Measurements from ENCODE around the gene RBM47. TPM values are rescaled to one million over a fixed set of nuclear protein-coding genes. Genes with fewer than 3 reads are reported as not detected.

The RBM47 gene
- polyA plus RNA-seq, 1 donor from 2014 or later = 1.7 TPM

DNA sequence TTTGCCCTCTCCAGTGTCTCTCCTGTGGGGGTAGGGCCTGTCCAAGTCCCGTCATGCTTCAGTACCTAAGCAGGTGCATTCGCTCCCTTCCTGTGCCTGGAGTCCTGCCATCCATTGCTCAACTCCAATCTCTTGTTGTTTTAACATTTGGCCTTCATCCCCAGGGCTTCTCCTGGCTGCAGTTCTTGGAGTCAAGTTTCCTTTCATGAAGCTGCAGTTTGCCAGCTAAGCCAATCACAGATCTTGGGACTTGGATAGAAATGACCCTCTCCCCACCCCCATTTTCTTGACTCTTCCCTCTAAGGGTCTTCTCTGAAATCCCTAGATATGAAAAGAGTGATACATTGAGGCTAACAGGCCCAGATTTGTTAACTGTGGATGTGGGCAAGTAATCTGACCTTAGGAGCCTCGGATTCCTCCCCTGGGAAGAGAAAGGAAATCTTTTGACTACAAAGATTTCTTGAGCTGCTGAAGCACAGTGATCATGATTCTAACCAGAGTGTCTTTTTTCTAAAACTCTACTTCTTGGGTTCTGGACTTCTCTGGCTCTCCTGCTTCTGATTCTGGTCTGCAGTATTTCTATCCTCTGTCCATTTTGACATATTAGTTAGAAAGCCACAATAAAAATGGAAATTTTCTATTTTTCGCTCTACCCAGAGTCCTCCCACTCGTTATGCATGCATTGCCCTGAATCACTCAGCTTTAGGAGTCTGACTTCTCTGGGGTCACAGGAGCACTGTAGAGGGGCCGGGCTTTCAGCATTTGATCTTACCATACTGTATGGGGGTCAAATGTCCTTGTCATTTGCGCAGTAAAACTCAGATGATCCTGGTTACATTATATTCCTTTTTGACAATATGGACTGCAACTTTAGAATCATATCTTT is 233.5 kb downstream of the RBM47 start:
- Histone ChIP-seq H3K4me2 (ENCODE audit: low read length) (no peak overlapping the region), H3K4me3 (ENCODE audit: low read length) (no peak overlapping the region), H3K9ac (ENCODE audit: low read length) (no peak overlapping the region), H3K79me2 (replicated peaks; ENCODE audit: insufficient read depth, low read length) (no peaks in the 10 kb centered on the region), H2AFZ (ENCODE audit: low read depth, low read length) (no peak overlapping the region), H3K27ac (ENCODE audit: low read length) (no peak overlapping the region), H3K9me3 (ENCODE audit: low read length) (no peaks in the 10 kb centered on the region), H3K9me2 (ENCODE audit: insufficient read depth, low read length) (no peaks in the 10 kb centered on the region), H4K20me1 (ENCODE audit: insufficient read depth) (no peaks in the 10 kb centered on the region), H3K27me3 (ENCODE audit: insufficient read depth, low read depth, low read length) (no peaks in the 10 kb centered on the region), H3K36me3 (ENCODE audit: insufficient read depth, low read length) (no peaks in the 10 kb centered on the region), H3F3A (ENCODE audit: insufficient read depth, low read length, poor library complexity, severe bottlenecking) (no peaks in the 10 kb centered on the region)
- TF ChIP-seq EP300 (conservative IDR thresholded peaks at IDR 0.05; ENCODE audit: poor library complexity, severe bottlenecking) (no peak), MXI1 (conservative IDR thresholded peaks at IDR 0.05; ENCODE audit: poor library complexity, severe bottlenecking) (no peak), SMC3 (conservative IDR thresholded peaks at IDR 0.05; ENCODE audit: poor library complexity) (no peak), TAF1 (IDR thresholded peaks at IDR 0.05; ENCODE audit: low read depth) (no peak), RAD21 (conservative IDR thresholded peaks at IDR 0.05) (no peak), POLR2AphosphoS5 (IDR thresholded peaks at IDR 0.05) (no peak), EZH2 (IDR thresholded peaks at IDR 0.05; ENCODE audit: borderline replicate concordance, insufficient read depth, low read length, poor library complexity, severe bottlenecking) (no peak)
- TF ChIP-seq, protein P1, sequence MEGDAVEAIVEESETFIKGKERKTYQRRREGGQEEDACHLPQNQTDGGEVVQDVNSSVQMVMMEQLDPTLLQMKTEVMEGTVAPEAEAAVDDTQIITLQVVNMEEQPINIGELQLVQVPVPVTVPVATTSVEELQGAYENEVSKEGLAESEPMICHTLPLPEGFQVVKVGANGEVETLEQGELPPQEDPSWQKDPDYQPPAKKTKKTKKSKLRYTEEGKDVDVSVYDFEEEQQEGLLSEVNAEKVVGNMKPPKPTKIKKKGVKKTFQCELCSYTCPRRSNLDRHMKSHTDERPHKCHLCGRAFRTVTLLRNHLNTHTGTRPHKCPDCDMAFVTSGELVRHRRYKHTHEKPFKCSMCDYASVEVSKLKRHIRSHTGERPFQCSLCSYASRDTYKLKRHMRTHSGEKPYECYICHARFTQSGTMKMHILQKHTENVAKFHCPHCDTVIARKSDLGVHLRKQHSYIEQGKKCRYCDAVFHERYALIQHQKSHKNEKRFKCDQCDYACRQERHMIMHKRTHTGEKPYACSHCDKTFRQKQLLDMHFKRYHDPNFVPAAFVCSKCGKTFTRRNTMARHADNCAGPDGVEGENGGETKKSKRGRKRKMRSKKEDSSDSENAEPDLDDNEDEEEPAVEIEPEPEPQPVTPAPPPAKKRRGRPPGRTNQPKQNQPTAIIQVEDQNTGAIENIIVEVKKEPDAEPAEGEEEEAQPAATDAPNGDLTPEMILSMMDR (IDR thresholded peaks at IDR 0.05; ENCODE audit: poor library complexity, severe bottlenecking) = no peak
- TF ChIP-seq, protein P2, sequence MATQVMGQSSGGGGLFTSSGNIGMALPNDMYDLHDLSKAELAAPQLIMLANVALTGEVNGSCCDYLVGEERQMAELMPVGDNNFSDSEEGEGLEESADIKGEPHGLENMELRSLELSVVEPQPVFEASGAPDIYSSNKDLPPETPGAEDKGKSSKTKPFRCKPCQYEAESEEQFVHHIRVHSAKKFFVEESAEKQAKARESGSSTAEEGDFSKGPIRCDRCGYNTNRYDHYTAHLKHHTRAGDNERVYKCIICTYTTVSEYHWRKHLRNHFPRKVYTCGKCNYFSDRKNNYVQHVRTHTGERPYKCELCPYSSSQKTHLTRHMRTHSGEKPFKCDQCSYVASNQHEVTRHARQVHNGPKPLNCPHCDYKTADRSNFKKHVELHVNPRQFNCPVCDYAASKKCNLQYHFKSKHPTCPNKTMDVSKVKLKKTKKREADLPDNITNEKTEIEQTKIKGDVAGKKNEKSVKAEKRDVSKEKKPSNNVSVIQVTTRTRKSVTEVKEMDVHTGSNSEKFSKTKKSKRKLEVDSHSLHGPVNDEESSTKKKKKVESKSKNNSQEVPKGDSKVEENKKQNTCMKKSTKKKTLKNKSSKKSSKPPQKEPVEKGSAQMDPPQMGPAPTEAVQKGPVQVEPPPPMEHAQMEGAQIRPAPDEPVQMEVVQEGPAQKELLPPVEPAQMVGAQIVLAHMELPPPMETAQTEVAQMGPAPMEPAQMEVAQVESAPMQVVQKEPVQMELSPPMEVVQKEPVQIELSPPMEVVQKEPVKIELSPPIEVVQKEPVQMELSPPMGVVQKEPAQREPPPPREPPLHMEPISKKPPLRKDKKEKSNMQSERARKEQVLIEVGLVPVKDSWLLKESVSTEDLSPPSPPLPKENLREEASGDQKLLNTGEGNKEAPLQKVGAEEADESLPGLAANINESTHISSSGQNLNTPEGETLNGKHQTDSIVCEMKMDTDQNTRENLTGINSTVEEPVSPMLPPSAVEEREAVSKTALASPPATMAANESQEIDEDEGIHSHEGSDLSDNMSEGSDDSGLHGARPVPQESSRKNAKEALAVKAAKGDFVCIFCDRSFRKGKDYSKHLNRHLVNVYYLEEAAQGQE (IDR thresholded peaks at IDR 0.05; ENCODE audit: borderline replicate concordance) = no peak

DNA sequence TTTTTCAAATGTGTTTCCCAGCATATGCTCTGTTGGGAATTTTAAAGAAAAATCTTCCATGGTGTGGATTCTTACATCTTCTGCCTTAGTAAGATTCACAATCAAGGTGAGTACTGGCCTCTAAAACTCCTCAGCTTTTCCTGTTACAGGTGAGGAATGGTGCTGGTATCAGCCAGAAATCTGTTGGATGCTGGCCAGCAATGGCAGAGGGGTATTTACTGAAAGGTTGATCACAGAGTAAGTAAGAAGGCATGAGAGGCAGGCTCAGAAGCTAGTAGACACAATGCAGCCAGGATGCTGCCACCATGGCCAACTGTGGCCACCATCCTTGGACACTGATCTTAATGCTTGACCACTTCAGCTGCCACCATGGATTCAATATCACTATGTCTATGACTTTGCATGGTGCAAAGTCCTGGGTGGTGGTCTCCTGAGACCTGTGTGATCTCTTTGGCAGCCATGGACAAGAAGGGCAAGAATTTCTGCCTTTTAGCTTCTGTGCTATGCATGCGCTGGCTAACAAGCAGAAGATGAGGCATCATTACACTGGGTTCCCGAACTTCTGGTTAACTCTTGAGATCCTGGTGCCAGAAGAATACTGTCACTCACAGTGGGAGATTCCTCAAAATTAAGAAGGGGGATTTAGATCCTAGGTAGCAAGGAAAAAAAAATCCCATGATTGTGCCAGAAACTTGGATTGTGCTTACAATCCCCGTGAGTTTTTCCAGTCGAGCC is 234.3 kb downstream of the RBM47 start:
- no peak overlapping the region for H2AFZ ChIP-seq (ENCODE audit: low read depth, low read length)
- TF ChIP-seq, protein P2 (IDR thresholded peaks at IDR 0.05; ENCODE audit: borderline replicate concordance) = no peak
- no peak for TF ChIP-seq TAF1 (IDR thresholded peaks at IDR 0.05; ENCODE audit: low read depth)
- no peak for TF ChIP-seq RAD21 (conservative IDR thresholded peaks at IDR 0.05)
- TF ChIP-seq MXI1 (conservative IDR thresholded peaks at IDR 0.05; ENCODE audit: poor library complexity, severe bottlenecking) = no peak
- no peak for TF ChIP-seq EZH2 (IDR thresholded peaks at IDR 0.05; ENCODE audit: borderline replicate concordance, insufficient read depth, low read length, poor library complexity, severe bottlenecking)
- TF ChIP-seq, protein P1 (IDR thresholded peaks at IDR 0.05; ENCODE audit: poor library complexity, severe bottlenecking) = no peak
- TF ChIP-seq POLR2AphosphoS5 (IDR thresholded peaks at IDR 0.05) = no peak
- TF ChIP-seq SMC3 (conservative IDR thresholded peaks at IDR 0.05; ENCODE audit: poor library complexity) = no peak
- no peak for TF ChIP-seq EP300 (conservative IDR thresholded peaks at IDR 0.05; ENCODE audit: poor library complexity, severe bottlenecking)
- H3K79me2 ChIP-seq (replicated peaks; ENCODE audit: insufficient read depth, low read length) = no peaks in the 10 kb centered on the region

More for the DNA sequence above, 234.3 kb downstream of the RBM47 start:
- H3K36me3 ChIP-seq (ENCODE audit: insufficient read depth, low read length) = no peaks in the 10 kb centered on the region
- H3K4me2 ChIP-seq (ENCODE audit: low read length) = no peak overlapping the region
- no peak overlapping the region for H3K9ac ChIP-seq (ENCODE audit: low read length)
- H3K4me3 ChIP-seq (ENCODE audit: low read length) = no peak overlapping the region
- no peaks in the 10 kb centered on the region for H4K20me1 ChIP-seq (ENCODE audit: insufficient read depth)
- no peak overlapping the region for H3K27ac ChIP-seq (ENCODE audit: low read length)
- H3K9me2 ChIP-seq (ENCODE audit: insufficient read depth, low read length) = no peaks in the 10 kb centered on the region
- H3F3A ChIP-seq (ENCODE audit: insufficient read depth, low read length, poor library complexity, severe bottlenecking) = no peaks in the 10 kb centered on the region
- H3K9me3 ChIP-seq (ENCODE audit: low read length) = no peaks in the 10 kb centered on the region
- H3K27me3 ChIP-seq (ENCODE audit: insufficient read depth, low read depth, low read length) = no peaks in the 10 kb centered on the region

All from neural cell (in vitro differentiated cells).